ENCODE data around the gene KRTAP10-10.
"Not testable (repeated sequence)": the region's sequence is repeated elsewhere in the genome, so short reads cannot be mapped to it uniquely, and the experiment has no call there.

KRTAP10-10 gene

DNA sequence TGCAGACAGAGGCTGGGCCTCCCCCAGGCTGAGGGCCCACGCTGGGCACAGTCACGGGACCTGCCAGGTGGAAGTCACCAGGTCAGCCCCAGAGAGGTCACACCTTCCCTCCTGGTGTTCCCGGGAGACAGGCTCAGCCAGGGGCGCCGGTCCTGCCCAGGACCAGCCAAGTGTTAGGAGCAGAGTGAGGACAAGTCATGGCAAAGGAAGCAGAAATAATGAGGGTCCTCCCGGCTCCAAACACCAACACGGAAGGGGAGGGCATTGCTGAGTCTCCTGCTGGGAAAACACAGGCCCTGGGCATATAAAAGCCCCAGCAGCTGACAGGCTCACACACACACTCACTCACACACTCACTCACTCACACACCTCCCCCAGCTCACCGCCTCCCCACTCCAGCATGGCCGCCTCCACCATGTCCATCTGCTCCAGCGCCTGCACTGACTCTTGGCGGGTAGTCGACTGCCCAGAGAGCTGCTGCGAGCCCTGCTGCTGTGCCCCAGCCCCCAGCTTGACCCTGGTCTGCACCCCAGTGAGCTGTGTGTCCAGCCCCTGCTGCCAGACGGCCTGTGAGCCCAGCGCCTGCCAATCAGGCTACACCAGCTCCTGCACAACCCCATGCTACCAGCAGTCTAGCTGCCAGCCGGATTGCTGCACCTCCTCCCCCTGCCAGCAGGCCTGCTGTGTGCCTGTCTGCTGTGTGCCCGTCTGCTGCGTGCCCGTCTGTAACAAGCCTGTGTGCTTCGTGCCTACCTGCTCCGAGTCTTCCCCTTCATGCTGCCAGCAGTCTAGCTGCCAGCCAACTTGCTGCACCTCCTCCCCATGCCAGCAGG lies at the start of gene KRTAP10-10:
Gene KRTAP10-10 (plus strand): TSS at position 339 of the 833 bp plus-strand sequence. CDS start 62 bp downstream, at position 401.
- in situ Hi-C loops (cut with MboI; ENCODE audit: low sequenced_read_pairs): no loop called here

- in situ Hi-C loops (cut with MboI; ENCODE audit: low sequenced_read_pairs): no loop called here
These were observed 48.1 kb upstream of the KRTAP10-10 start for GRCh38 chr21:44589094-44589493.

GRCh38 chr21:44589586-44590305 lies 47.4 kb upstream of the KRTAP10-10 start:
- in situ Hi-C loops (cut with MboI; ENCODE audit: low sequenced_read_pairs): no loop called here

GRCh38 chr21:44590311-44590721 lies 46.8 kb upstream of the KRTAP10-10 start:
- in situ Hi-C loops (cut with MboI; ENCODE audit: low sequenced_read_pairs): no loop called here

DNA sequence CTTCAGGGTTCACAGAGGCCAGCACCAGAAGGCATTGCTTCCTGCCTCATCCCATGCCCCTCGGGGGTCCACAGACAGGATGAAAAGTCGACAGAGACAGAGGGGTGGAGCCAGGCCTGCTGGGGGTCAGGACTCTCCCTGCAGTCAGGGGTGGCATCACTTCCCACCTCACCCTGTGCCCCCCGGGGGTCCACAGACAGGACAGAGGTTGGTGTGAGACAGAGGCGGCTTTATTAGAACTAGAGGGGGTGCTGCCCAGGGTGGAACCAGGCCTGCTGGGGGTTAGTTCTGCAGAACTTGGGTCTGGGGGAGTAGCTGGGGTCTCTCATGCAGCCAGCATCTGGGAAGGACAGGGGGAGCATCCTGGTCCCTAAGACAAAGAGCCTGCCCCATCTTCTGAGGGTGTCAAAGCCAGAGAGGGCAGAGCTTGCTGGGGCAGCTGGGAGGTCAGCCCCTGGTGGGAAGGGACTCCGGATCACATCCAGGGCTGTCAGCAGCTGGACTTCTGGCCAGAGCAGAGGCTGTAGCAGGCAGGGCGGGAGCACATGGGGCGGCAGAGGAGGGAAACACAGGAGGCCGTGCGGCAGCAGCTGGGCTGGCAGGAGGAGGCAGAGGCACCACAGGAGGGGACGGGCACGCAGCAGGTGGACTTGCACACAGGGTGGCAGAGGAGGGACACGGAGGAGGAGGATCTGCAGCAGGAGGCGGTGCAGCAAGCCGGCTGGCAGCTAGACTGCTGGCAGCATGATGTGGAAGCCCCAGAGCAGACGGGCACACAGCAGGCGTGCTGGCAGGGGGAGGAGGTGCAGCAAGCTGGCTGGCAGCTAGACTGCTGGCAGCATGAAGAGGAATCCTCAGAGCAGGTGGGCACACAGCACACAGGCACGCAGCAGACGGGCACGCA lies 46.0 kb upstream of the KRTAP10-10 start:
- in situ Hi-C loops (cut with MboI; ENCODE audit: low sequenced_read_pairs): not testable (repeated sequence)

DNA sequence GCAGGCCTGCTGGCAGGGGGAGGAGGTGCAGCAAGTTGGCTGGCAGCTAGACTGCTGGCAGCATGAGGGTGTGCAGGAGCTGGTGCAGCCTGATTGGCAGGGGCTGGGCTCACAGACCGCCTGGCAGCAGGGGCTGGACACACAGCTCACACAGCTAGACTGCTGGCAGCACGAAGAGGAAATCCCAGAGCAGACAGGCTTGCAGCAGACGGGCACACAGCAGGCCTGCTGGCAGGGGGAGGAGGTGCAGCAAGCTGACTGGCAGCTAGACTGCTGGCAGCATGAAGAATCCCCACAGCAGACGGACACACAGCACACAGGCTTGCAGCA lies 45.4 kb upstream of the KRTAP10-10 start:
- in situ Hi-C loops (cut with MboI; ENCODE audit: low sequenced_read_pairs): not testable (repeated sequence)

- in situ Hi-C loops (cut with MboI; ENCODE audit: low sequenced_read_pairs): no loop called here
These were observed 44.5 kb upstream of the KRTAP10-10 start, which contains the start of gene KRTAP10-6 for GRCh38 chr21:44592446-44593311. TSS of gene KRTAP10-6 (minus strand) at chr21:44592505. CDS start at chr21:44592484, 21 bp downstream.

DNA sequence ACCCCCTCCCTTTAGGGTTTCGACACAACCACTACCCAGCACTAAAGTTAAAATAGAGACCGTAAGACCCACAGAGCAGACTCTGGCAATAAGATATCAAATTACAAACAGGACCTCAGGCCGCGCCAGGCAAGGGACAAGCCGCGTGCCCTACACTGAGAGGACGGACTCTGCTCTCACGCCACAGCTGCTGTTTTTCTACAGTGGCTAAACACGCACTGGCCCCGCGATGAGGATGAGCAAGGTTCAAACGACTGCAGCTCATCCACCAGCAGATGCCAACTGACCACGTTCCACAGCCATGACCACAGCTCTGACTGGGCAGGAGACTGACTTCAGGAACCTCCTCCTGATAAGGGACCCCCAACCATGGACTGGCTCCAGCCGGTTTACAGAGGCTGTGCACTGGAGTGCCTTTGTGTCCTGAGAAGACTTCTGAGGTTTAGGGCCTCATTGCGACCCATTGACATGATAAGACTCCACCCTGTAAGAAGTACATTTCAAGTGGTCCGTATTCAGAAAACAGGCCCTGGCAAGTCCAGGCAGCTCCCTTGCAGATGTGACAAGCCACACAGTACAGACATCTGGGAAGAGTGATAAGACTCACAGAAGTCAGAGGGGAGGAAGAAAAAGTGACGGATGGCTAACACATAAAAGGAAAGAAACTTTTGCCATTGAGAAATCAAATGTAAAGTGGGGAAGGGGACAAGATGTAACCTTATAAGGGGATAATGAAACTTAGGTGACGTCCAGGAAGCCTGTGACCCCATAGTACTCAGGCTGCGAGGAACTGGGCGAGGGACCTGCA lies 43.4 kb upstream of the KRTAP10-10 start:
- in situ Hi-C loops (cut with MboI; ENCODE audit: low sequenced_read_pairs): no loop called here

DNA sequence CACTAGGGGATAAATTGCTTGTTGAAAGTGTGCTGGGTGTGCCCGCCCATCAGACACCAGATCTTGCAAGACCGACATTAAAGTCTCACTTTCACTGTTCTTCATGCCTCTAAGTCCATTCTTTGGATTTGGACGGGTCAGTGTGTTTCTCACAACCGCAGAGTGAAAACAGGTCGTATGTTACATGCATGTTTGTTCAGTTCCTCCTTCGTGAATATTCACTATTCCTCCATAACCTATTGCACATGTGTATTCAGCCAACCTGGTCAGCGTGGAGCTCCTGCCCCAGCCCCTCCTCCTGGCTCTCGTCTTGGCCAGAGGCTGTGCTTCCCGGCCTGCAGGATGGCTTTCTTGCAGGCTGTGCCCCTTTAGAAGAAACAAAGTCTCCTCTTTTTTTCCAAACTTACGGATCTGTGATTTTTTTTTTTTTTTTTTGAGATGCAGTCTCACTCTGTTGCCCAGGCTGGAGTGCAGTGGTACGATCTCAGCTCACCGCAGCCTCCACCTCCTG lies 42.7 kb upstream of the KRTAP10-10 start:
- in situ Hi-C loops (cut with MboI; ENCODE audit: low sequenced_read_pairs): no loop called here

DNA sequence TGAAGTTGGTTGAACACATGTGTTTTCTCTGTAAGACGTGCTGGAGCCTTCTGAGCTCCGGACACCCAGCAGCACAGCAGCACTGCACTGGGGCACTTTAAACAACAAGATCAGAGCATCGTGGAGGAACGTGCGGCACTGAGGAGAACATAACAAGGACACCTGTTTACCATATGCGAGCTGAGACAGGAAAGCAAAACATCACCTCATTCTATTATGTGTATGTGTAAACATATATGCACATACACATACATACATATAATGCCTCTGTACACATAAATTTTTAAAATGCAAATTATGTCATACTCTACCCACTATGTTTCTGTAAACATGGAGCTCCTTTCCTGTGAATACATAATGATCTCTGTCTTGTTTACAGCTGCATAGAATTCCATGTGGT lies 41.6 kb upstream of the KRTAP10-10 start:
- in situ Hi-C loops (cut with MboI; ENCODE audit: low sequenced_read_pairs): no loop called here

DNA sequence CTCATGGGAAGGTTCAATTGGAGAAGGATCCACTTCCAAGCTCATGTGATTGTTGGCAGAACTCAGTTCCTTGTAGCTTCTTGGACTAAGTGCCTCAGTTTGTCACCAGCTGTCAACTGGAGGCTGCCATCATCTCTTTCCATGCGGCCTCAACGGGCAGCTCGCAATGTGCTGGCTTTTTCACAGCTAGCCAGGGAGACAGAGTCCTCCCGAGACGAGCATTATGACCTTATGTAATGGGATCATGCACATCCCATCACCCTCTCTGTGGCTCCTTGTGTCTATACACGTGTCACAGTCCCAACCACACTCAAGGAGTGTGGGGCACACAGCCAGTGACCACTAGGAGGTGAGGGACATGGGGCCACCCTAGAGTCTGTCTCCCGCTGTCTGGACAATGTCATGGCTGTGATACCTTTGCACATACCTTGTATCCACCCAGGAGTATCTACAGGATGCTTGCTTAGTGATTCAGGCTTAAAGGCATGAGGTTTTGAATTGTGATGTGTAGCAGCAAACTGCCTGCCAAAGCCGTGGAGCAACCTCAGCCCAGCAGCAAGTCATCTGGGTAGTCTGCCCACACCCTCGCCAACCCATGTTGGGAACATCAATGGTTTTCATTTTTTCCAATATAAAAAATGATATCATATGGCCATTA lies 41.0 kb upstream of the KRTAP10-10 start:
- in situ Hi-C loops (cut with MboI; ENCODE audit: low sequenced_read_pairs): no loop called here

GRCh38 chr21:44598061-44598460 lies 39.1 kb upstream of the KRTAP10-10 start:
- in situ Hi-C loops (cut with MboI; ENCODE audit: low sequenced_read_pairs): no loop called here

DNA sequence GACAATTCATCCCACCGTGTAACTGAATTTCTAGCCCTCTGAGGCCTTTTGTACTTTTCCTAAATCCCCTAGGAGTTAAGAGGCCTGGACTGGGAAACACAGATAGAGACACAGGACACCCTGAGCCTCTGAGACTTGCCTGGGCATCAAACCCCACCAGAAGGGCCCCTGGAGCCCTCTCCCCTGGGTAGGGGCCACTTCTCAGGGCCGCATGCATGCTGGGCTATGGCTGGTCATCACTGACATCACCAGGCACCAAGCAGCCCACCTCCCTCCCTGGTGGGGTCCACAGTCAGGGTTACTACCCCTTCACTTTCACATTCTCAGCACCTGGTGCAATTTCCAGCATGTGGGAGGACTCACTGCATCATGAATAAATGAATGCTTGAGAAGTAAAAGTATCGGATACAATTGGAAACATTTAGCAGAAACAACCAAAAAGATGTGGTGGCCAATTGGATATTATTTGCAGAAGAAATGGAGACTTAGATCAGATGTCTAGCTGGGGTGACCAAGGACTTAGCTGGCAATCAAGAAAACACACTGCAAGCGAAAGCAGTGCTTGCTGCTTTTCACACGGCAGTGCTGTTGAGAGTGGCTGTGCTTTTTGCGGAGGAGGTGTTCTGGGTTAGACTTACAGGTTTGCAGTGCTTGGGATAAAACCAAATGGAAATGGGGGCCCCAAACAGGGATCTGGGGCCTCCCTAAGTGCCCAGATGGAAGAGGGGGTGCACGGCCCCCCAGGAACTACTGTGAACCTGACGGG lies 37.7 kb upstream of the KRTAP10-10 start:
- in situ Hi-C loops (cut with MboI; ENCODE audit: low sequenced_read_pairs): no loop called here

GRCh38 chr21:44600118-44600978 lies 36.8 kb upstream of the KRTAP10-10 start, which contains the start of gene KRTAP10-7:
TSS of gene KRTAP10-7 (plus strand) at chr21:44600597. CDS start at chr21:44600622, 25 bp downstream.
- in situ Hi-C loops (cut with MboI; ENCODE audit: low sequenced_read_pairs): not testable (repeated sequence)

GRCh38 chr21:44601091-44601490 lies 36.1 kb upstream of the KRTAP10-10 start:
- in situ Hi-C loops (cut with MboI; ENCODE audit: low sequenced_read_pairs): not testable (repeated sequence)

DNA sequence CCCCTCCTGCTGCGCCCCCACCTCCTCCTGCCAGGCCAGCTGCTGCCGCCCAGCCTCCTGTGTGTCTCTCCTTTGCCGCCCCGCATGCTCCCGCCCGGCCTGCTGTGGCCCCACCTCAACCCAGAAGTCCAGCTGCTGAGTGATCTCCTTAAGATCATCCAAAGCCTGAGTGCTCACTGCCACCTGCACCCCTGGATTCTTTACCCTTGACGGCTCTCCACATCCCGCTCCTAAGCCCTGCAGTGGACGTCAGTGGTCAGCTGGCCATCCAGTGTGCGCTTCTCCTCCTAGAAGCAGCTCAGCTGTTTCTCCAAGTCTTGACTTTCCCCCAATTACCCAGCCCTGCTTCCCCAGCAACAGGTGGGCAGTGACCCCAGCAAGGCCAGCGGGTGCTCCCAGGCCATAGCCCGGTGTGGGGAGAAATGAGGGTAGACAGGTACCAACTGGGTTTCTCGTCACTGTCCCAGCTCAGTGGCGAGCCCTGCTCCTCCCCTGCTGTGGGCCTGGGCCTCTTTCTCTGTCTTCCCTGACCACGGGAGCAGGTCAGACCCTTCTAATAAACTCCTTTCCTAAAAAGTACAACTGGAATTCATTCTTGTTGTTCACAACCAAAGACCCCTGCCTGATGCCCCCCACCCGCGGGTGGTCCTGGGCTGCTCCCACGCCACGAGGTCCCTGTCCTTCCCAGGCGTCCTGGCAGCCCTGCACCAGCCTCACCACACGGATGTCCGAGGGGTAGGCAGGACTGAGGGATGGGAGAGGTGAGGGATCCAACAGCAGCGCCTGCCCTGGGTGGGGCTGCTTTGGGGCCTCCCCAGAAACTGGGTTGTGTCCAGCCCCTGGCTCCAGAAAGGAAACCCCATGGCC lies 35.3 kb upstream of the KRTAP10-10 start:
- in situ Hi-C loops (cut with MboI; ENCODE audit: low sequenced_read_pairs): no loop called here
